ENCODE measurements around the gene MCU.
"Not testable (repeated sequence)": the region's sequence is repeated elsewhere in the genome, so short reads cannot be mapped to it uniquely, and the experiment has no call there.

Gene MCU

DNA sequence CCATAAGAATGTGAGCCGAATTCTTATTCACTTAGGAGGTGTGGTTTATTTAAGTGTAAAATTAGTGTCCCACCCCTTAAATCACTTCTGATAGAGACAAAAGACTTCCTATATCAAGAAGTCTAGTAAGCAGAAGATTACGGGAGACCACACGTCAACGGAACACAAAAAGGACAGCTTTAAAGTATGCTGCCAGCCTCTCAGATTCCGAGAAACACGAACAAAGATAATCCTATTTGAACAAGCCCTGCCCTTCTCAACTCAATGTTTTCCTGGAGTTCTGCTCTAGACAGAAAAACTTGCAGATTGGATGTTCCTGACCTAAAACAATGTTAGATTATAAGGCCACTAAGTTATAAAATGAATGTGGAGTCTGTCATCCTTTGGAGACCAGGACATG, 4.9 kb upstream of the MCU start:
- no peak for DNase-seq

DNA sequence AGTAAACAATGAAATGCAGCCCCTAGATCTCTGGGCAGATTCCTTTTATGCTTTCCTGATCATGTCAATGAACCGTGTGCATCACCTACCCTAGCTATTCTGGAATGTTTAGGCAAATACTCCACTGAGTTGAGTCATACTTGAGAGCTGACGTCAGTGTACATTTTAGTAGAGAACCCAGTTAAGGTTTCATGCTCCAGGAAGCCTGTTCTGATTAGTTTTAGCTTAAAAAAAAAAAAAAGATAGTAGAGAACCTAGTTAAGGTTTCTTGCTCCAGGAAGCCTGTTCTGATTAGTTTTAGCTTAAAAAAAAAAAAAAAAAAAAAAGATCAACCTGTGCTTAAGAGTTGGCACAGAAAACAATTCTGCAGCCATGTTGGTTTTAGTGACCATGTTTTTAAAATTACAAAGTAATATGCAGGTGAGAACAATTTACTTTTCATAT, 3.7 kb upstream of the MCU start:
- no peak for DNase-seq

DNA sequence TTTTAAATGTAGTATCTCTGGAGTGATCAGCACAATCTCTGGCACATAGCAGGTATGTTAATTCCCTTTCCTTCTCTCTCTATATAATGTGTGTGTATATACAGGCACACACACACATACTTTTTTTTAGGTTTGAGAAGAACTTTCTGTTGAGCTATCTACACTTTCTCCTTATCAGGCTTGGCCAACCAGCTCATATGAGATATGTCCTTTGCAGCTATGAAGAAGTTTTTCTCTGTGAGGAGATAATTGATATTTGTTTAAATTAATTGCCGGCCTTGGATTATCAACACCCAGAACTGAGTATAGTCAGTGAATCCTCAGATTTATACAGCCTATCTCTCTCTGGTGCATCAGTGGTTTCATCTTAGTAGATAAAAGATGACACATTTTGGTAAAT, 2.3 kb upstream of the MCU start:
- no peak for DNase-seq

- no peak for DNase-seq
Measured at GRCh38 chr10:72690071-72690755, 1.7 kb upstream of the MCU start.

DNA sequence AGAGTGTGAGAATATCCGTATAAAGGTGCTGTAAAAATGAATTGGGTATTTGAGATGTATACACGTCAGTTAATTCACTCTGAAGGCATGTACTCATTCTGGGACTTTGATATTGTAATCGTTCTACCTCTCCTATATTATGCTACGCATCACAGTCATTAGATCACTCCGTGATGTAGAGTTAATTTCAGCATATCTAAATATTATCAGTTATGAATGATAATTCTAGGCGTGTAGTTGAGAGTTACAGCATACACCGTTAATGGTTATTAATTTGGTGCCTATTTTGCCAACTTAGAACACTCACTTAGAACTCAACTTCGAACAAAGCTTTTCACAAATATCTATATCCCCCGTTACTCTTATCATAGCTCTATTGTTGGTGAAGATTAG, 477 bp upstream of the MCU start:
- no peak for DNase-seq

GRCh38 chr10:72692744-72692993, 726 bp downstream of the MCU start:
- no peak for DNase-seq

GRCh38 chr10:72692994-72693781, 1.2 kb downstream of the MCU start:
- DNase-seq: no peak

DNA sequence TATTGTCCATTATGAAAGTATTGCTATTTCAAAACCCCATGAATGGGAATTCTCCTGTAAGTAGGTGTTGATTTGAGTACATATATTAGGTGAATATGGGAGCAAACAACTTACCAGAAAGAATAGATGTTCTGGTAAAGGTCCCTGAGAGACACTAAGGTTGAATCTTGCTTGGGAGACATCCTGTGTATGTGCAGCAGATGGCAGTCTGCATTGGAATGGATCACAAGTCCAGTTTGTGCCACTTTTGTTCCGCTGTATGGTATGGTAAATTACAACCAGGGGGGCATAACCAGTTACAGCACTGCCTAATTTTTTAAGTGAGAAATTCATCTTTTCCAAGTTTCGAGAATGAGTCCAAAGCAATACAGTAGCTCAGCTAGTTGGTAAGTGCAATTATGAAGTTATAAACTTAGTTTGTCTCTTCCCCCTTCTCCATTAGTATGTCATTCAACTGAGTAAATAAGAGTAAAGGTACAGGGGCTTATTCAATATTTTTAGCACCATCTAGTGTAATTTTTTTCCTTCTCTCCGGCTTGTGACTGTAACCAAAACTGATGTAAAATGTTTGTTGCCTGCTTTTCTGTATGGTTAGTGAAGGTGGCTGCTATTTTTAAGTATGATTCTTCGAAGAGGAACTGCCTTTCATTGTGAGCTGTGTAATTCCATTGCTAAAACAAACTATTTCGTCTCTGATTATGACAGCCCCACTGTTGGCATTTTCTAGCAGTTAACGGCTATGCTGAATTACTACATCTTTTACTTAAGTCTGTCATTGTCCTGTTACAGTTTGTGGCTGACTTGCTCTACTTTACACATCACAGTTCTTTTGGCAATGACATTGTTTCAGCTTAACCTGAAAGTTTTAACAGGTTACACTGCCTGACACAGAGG, 2.8 kb downstream of the MCU start:
- no peak for DNase-seq

- no peak for DNase-seq
Measured at GRCh38 chr10:72695496-72695895, 3.6 kb downstream of the MCU start.

- DNase-seq: no peak
Measured at GRCh38 chr10:72697716-72698115, 5.8 kb downstream of the MCU start.

- not testable (repeated sequence) for DNase-seq
Measured at GRCh38 chr10:72702465-72702864, 10.5 kb downstream of the MCU start.

DNA sequence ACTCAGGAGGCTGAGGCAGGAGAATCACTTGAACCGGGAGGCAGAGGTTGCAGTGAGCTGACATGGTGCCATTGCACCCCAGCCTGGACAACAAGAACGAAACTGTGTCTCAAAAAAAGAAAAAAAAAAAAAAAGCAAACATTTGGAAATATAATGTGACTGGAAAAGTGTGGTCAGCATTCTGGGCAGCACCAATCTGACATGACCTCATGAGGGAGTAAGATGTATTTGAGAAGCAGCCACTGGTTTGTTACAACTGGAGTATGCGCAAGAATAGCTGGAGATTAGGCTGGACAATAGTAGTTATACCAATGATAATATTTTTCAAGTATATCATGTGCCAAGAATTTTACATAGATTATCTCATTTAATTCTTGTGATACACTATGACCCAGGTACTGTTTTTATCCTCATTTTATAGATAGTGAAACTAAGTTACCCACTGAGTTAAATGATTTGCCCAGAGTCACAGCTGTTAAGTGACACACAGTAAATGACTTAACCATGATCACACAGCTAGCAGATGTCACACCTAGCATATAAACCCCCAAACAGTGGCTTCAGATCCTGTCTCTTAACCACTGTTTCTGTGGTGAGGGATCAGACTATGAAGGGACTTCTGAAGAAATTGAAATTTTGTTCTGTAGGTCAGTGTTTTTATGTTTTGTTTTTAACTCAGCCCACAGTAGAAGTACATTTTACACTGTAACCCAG, 11.1 kb downstream of the MCU start:
- DNase-seq: no peak

- no peak for DNase-seq
Measured at GRCh38 chr10:72704117-72704516, 12.2 kb downstream of the MCU start.

GRCh38 chr10:72709041-72709440, 17.1 kb downstream of the MCU start:
- no peak for DNase-seq

- no peak for DNase-seq
Measured at GRCh38 chr10:72712136-72712535, 20.2 kb downstream of the MCU start.

GRCh38 chr10:72719941-72720592, 28.1 kb downstream of the MCU start:
- DNase-seq: no peak

DNA sequence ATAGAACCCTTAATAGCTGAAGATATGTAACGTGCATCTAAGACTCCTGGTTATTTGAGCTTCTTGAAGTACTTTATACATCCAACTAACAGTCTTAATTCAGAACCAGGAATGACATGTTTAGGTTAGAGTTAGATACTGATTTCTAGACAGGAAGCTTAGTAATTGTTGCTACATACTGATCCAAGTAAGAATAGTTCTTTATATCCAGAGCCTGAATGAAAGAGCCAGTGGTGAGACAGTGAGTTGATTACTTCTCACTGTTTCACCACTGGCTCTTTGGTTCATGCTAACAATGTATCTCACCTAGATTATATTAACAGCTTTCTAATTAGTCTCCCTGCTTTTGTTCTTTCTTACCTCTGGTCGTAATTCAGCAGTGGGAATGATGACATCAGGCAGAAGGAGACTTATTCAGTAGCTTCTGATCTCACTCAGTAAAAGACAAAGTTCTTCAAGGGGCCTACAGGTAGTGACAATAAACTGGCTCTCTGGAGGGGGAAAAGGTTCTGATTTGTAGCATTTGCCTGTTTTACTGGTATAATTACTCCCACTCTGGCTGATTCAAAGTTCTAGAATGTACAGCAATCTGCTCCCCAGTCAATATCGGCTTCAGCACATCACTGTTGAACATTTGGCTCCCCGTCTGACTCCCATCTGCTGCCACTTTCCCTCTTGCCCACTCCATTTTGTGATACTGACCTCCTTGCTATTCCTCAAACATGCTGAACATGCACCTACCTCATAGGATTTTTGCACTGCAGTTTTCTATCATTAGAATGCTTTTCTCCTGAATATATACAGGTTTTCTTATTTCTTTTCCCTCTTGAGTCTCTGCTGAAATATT, 29.1 kb downstream of the MCU start:
- DNase-seq: no peak

- DNase-seq: no peak
Measured at GRCh38 chr10:72727130-72727529, 35.2 kb downstream of the MCU start.

GRCh38 chr10:72728462-72728861, 36.5 kb downstream of the MCU start:
- DNase-seq: no peak

DNA sequence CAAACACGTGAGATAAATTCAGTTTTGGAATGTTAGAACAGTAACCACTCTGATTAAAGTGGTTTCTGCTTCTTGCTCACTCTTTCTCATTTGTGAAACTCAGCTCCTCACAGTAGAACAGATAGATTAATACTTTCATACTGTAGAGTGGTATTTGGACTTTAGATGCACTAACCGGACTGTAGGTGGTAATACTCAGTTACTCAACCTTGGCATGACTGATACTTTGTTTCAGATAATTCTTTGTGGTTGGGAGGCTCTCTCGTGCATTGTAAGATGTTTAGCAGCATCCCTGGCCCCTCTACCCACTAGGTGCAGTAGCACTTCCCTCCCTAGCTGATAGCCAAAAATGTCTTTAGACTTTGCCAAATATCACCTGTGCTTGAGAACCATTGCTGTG, 37.6 kb downstream of the MCU start:
- DNase-seq: no peak

DNA sequence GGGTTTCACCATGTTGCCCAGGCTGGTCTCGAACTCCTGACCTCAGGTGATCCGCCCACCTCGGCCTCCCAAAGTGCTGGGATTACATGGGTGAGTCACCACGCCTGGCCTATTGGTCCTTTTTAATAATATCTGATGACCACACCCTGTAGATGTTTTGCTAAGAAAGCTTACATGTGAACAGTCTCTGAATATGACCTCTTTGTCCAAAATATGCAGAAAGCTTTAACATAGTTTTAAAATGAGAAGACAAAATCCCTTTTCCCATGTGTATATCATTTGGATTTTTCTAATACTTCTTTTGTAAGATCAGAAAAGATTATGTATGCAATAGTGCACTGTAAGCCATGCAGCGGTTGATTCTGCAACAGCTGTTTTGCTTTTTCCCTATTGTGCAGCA, 38.5 kb downstream of the MCU start:
- DNase-seq: no peak
